Measurements from ENCODE around the gene PLA2G5.

GRCh38 chr1:20031161-20031560, 38.8 kb upstream of the PLA2G5 start:
- TF ChIP-seq CTCF (optimal IDR thresholded peaks at IDR 0.05 in 1 of 3, IDR thresholded peaks at IDR 0.05 in 1 of 3, conservative IDR thresholded peaks at IDR 0.05 in 1 of 3; ENCODE audit: extremely low read depth in 1 of 3, insufficient read depth in 2 of 3, low read length in 3 of 3) (no peak), EZH2 (IDR thresholded peaks at IDR 0.05; ENCODE audit: low read length) (no peak)

Data from keratinocyte (primary cell).